GM23248 (cell line): Measurements from ENCODE around the gene MYO5C.

Source experiments
- EZH2 ChIP-seq: fragments of 200-600 bp; sonication (generic); IDR thresholded peaks from 2 replicates; pipeline ENCODE4 v1.6.1; 2018; ENCODE audit warnings: antibody characterized with exemption, mild to moderate bottlenecking; ENCODE audit not compliant: insufficient read depth, poor library complexity, severe bottlenecking
- EZH2phosphoT487 ChIP-seq: fragments of 200-600 bp; sonication (generic); IDR thresholded peaks from 2 replicates; pipeline ENCODE4 v1.6.1; 2018; ENCODE audit warnings: antibody characterized with exemption, moderate library complexity, mild to moderate bottlenecking, low read depth; ENCODE audit not compliant: insufficient read depth

GRCh38 chr15:52228921-52229320 lies 66.7 kb downstream of the MYO5C start:
- TF ChIP-seq EZH2phosphoT487: no peak
- TF ChIP-seq EZH2: no peak
